Type B pancreatic cell (in vitro differentiated cells): ENCODE measurements around the gene ATP5PB. TPM values are rescaled to one million over a fixed set of nuclear protein-coding genes. Genes with fewer than 3 reads are reported as not detected.

Experiments used
- DNase-seq: peaks from one replicate; pipeline ENCODE4 v3.0.0; 2021; ENCODE audit warnings: mixed read lengths; ENCODE audit not compliant: unreplicated experiment; ENCODE audit errors: extremely low spot score
- H3K27ac Mint-ChIP-seq: 2 replicates; pipeline ENCODE4 v1.8.0; 2021; ENCODE audit warnings: mild to moderate bottlenecking, mixed read lengths
- H3K27me3 Mint-ChIP-seq: 2 replicates; pipeline ENCODE4 v1.8.0; 2021; ENCODE audit warnings: mixed read lengths
- H3K36me3 Mint-ChIP-seq: 2 replicates; pipeline ENCODE4 v1.8.0; 2021; ENCODE audit warnings: mixed read lengths
- H3K4me1 Mint-ChIP-seq: one replicate; pipeline ENCODE4 v1.8.0; 2021; ENCODE audit warnings: mixed read lengths; ENCODE audit not compliant: unreplicated experiment
- H3K4me3 Mint-ChIP-seq: 2 replicates; pipeline ENCODE4 v1.8.0; 2021; ENCODE audit warnings: mild to moderate bottlenecking, mixed read lengths
- H3K9me3 Mint-ChIP-seq: 2 replicates; pipeline ENCODE4 v1.8.0; 2021; ENCODE audit warnings: mixed read lengths
- CTCF ChIP-seq: fragments of 200-600 bp; sonication (generic); conservative IDR thresholded peaks from 2 replicates; pipeline ENCODE4 v1.5.0; 2021; ENCODE audit warnings: antibody characterized with exemption, mild to moderate bottlenecking
- total RNA-seq: library from RNA; stranded (reverse); gene quantifications from 2 replicates; pipeline ENCODE4 v1.2.1, GENCODE V29; 2021; ENCODE audit warnings: low replicate concordance

The ATP5PB gene
- total RNA-seq, 1 donor from 2014 or later: 242 TPM

- Mint-ChIP-seq H3K4me1 (no peaks in the 10 kb centered on the region), H3K9me3 (no peaks in the 10 kb centered on the region), H3K27me3 (no peaks in the 10 kb centered on the region), H3K27ac (no peak overlapping the region), H3K4me3 (no peak overlapping the region), H3K36me3 (peaks cover 5% of the 10 kb centered on the region)
- no peak for TF ChIP-seq CTCF
- no peak for DNase-seq
Measured at GRCh38 chr1:111476214-111476613, 26.9 kb downstream of the ATP5PB start.

DNA sequence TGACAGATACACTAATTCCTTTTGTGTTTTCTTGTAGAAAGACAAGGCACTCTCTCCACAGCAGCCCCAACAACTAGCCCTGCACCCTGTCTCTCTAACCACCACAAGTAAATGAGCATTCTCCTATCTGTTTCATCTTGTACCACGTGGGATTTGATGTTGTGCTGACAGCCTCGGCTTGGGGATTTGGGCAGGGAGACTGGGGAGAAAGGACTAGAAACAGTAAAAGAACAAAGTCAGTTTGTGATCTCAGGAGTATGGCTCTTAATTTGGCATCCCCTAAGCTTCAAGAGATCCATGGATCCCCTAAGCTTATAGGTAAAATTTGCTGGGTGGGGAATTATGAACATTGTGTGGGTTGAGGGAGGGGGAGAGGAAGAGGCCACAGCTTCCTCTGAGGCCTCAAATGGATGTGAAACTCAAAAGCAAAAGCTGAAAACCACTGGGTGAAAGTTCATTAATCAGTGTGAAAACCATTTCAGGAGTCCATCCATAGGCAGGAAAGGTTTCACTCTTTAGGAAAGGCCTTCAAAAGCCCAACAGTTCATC lies 27.6 kb downstream of the ATP5PB start:
- DNase-seq: no peak
- Mint-ChIP-seq H3K4me1 (peaks cover 5% of the 10 kb centered on the region), H3K4me3 (no peak overlapping the region), H3K27me3 (no peaks in the 10 kb centered on the region), H3K27ac (no peak overlapping the region), H3K9me3 (no peaks in the 10 kb centered on the region), H3K36me3 (peaks cover 5% of the 10 kb centered on the region)
- TF ChIP-seq CTCF: no peak

GRCh38 chr1:111480674-111481073 lies 31.4 kb downstream of the ATP5PB start:
- H3K4me1 Mint-ChIP-seq: peaks cover 5% of the 10 kb centered on the region
- H3K4me3 Mint-ChIP-seq: no peak overlapping the region
- TF ChIP-seq CTCF: no peak
- no peak overlapping the region for H3K27ac Mint-ChIP-seq
- H3K36me3 Mint-ChIP-seq: no peaks in the 10 kb centered on the region
- H3K27me3 Mint-ChIP-seq: no peaks in the 10 kb centered on the region
- H3K9me3 Mint-ChIP-seq: no peaks in the 10 kb centered on the region
- no peak for DNase-seq

DNA sequence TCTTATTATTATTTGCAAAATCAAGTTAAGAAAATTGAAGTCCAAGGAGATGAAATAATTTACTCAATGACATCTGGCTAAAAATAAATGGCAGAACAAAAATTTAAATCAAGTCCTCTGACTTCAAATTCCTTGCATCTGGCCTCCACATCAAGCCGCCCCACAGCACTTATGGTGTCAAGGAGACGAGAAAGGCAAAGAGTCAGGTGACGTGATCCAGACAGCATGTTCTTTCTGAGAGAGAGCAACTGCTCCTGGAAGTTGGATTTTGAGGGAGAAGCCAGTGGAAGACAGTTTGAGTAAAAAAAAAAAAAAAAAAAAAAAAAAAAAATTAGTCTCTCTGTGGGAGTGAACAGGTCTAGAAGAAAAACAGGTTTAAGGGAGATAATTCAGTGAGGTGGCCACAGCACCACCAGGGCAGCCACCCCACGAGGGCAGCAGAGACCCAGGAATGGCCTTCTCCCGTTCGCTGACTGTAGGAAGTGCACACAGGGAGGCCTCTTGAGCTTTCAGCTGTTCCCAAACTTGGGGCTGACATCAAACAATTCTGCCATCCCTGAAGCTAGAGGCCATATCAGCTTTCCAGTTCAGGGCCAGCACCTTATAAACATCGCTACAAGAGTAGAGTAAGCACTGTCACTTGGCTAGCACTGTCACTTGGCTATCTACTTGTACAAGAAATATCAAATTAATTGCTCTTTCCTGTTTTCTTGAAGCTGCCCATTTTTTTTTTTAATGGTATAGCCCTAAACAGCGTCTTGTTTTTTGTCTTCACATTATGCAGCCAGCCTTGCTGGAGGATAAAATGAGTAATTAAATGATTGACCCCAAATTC lies 32.3 kb downstream of the ATP5PB start:
- no peak for DNase-seq
- no peaks in the 10 kb centered on the region for H3K36me3 Mint-ChIP-seq
- TF ChIP-seq CTCF: peak; percentile 78
- H3K27me3 Mint-ChIP-seq: no peaks in the 10 kb centered on the region
- no peaks in the 10 kb centered on the region for H3K9me3 Mint-ChIP-seq
- no peak overlapping the region for H3K4me3 Mint-ChIP-seq
- no peak overlapping the region for H3K27ac Mint-ChIP-seq
- peaks cover 5% of the 10 kb centered on the region for H3K4me1 Mint-ChIP-seq

DNA sequence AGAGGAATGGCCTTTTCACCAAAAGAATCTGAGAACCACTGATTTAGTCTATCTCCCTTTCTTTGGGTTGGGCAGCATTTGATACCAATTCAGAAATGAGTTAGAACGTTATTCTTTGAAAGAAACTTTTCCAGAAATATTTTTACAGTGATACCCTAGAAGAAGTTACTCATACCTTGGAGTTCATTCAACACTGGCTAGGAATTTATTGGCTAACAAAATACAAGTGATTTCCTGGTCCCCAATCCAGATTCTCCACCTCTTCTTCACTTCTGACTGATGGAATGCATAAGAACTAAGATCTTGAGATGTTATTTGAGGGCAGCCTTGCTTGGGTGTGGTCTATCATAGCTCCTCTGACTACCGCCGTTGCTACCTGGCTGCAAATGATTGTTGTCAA lies 33.9 kb downstream of the ATP5PB start:
- Mint-ChIP-seq H3K27me3 (peaks cover 4% of the 10 kb centered on the region), H3K36me3 (no peaks in the 10 kb centered on the region), H3K4me1 (peaks cover 5% of the 10 kb centered on the region), H3K9me3 (no peaks in the 10 kb centered on the region), H3K27ac (no peak overlapping the region), H3K4me3 (no peak overlapping the region)
- DNase-seq: no peak
- no peak for TF ChIP-seq CTCF
